AG09319 (cell line): ENCODE measurements around the gene SEMA4C.

Experiments used
- DNase-seq: peaks from one replicate; pipeline ENCODE4 v3.0.0-alpha.2; 2010; ENCODE audit warnings: low read depth; ENCODE audit errors: extremely low read depth
- TF ChIP-seq, protein P1 (sequence below): IDR thresholded peaks from 2 replicates; pipeline ENCODE4 v1.5.1; 2011; ENCODE audit warnings: low read depth, mild to moderate bottlenecking, inconsistent platforms, low read length, moderate library complexity

SEMA4C gene

DNA sequence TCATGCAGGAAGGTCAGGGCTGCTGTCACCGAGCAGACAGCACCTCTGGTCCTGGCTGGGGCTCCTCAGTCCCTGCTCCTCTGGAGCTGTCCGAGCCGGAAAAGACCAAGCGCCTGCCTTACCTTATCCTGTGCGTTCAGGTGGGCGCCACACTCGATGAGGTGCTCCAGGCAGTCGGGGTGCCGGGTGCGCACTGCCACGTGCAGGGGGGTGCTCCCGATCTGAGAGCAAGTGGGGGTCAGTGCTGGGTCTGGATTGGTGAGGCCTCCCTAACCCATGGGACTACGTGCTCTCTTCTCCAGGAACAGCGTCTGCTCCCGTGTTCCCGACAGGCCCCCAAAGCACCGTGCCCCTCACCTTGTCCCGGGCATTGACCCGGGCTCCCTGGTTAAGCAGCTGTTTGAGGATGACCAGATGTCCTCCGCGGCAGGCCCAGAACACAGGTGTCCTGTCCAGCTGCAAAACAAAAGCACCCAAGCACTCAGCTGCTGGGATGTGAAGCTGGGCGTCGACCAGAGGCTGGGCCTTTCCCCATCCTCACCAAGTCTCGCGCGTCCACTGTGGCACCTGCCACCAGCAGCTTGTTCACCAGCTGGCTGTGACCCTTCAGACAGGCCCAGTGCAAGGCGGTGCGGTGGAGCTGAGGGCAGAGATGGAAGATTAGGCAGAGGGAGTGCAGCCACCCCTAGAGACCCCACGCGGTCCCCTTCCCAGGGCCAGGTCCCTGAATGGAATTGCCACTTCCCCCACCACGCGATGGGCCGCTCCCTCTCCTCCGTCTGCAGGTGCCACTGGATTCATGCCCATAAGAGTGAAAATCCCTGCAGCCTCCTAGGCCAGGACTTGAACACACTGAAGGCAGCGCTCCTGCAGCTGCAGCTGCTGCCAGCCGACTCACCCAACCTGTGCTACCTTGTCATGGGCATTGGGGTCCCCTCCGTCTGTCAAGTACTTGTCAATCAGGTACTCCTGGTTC, 29.7 kb downstream of the SEMA4C start:
- no peak for DNase-seq
- TF ChIP-seq, protein P1, sequence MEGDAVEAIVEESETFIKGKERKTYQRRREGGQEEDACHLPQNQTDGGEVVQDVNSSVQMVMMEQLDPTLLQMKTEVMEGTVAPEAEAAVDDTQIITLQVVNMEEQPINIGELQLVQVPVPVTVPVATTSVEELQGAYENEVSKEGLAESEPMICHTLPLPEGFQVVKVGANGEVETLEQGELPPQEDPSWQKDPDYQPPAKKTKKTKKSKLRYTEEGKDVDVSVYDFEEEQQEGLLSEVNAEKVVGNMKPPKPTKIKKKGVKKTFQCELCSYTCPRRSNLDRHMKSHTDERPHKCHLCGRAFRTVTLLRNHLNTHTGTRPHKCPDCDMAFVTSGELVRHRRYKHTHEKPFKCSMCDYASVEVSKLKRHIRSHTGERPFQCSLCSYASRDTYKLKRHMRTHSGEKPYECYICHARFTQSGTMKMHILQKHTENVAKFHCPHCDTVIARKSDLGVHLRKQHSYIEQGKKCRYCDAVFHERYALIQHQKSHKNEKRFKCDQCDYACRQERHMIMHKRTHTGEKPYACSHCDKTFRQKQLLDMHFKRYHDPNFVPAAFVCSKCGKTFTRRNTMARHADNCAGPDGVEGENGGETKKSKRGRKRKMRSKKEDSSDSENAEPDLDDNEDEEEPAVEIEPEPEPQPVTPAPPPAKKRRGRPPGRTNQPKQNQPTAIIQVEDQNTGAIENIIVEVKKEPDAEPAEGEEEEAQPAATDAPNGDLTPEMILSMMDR, result no peak

DNA sequence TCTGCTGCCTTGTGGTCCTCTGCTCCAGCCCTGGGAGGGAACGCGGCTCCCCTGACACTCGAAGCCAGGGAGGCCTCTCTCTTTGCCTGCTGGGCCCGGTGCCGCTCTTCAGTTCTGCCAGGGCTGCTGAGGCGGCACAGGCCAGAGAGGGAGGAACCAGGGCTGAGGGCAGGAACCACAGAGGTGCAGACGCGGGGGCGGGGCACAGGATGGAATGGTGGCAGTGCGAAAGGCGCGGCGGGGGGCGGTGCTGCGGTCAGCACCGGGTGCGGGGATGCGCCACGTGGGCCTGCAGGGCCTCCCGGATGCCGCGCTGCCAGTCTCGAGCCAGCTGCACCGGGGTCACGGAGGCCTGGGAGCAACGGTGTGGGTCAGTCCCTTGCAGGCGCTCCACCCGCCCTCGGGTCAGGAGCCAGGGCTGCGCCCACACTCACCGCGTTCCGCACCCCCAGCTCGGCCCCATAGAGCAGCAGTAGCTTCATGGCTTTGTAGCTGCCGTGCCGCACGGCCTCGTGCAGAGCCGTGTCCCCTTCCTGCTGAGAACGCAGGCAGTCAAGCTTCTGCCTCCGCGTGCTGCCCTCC, 30.5 kb downstream of the SEMA4C start:
- TF ChIP-seq, protein P1, result no peak
- no peak for DNase-seq

DNA sequence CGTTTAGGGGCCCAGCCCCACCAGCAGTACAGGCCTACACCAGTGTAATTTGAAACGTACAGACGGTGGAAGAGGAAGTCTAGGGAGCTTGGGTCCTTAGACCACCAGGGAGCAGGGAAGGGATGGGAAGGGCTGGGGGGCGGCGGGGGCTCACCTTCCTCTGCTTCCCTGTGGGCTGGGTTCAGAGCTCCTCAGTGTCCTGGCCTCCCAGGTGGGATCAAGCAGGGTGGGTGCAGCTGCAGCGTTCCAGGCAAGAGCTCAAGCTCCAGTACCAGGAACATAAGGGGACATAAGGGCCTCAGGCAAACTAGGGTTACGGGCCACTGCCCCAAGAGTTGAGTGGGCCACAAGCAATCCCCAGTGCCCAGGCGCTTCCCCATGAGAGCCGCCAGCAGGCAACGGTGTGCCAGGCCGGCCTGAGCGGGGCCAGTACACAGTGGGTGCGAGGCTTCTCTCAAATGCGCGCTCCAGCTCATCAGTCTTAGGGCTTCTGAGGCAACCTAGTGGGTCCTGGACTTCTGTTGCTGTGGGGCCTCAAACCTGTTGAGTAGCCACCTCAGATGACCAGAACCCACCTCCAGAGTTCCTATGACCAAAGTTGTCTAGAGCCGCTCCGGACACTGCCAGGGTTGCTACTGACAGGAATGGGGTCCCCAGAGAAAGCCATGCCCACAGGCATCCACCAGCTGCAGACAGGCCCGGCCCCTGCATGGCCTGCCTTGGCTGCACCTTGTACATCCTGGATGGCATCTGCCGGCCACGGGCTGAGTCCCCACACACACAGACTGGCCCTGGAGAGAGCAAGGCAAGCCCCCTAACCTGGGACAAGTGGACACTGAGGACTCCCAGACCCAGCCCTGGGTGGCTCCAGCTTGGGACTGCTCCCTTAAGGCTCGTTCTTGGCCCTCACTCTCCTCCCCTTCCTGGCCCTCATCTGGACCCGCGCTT, 31.3 kb downstream of the SEMA4C start:
- TF ChIP-seq, protein P1, result no peak
- no peak for DNase-seq

DNA sequence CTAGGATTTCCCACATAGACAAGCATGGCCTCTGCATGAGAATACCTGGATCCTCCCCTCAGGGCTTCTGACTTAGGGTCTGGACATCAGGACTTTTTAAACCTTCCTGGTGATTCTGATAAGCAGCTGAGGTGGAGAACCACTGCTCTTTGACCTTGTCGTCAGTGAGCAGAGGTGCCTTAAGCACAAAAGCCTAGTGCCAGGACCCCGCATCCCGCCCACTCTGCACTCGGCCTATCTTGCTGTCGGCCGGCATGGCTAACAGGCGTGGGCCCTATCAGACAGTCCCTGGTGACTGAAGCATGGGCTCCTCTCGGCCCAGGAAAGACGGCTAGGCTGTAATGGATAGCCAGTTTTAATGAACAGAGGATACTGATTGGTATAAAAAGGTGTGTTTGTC, 32.3 kb downstream of the SEMA4C start:
- no peak for DNase-seq
- TF ChIP-seq, protein P1, result no peak

DNA sequence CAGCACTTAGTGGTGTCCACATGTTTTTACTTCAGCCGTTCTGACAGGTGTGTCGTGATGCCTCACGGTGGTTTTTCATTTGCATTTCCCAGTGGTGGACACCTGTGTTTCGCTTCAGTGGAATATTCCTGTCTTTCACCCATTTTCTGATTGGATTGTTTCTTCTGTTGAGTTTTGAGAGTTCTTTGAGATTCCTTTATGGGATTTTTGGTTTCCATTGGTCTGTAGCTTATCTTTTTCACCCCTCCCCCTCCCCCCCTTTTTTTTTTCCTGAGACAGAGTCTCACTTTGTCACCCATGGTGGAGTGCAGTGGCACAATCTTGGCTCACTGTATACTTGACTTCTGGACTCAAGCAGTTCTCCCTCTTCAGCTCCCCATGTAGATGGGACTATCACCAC, 34.0 kb downstream of the SEMA4C start:
- DNase-seq, result no peak
- TF ChIP-seq, protein P1, result no peak

DNA sequence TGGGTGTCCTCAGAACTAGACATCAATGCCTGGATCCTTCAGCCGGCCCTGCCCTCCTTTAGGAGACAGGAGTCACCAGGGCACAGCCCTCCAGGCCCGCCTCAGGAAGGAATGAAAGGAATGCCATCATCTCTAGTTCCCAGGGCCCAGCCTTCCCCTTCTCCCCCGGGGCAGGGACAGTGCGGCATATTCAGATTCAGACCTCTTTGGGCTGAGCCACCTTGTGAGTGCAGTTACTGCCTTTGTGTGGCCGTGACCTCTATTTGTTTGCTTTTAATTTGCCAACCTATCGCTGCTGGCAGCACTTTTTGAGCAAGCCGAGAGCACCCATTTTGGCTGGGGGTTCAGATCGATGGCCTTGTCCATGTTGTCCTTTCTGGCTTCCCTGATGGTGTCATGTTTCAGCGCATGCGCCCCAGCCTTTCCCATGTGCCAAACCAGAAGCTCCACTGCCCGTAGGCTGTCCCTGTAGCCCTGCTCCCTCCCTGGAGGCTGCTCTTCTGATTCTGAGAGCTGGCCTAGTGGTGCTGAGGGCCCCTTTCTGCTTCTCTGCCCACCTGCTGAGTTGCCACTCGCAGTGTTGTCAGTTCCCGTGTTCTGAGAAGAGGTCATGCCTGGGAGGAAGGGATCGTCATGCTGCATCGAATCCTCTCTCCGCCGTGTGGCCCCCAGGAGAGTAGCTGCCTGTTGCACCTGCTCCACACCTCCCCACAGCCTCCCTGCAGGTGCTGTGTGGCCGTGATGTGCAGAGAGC, 36.9 kb downstream of the SEMA4C start:
- no peak for DNase-seq
- TF ChIP-seq, protein P1, result no peak
